Hepatocyte (in vitro differentiated cells): ENCODE data around the gene ST3GAL4. TPM values are rescaled to one million over a fixed set of nuclear protein-coding genes. Genes with fewer than 3 reads are reported as not detected.

ENCODE experiments used
- DNase-seq: peaks from one replicate; pipeline ENCODE4 v3.0.0-alpha.2; 2016; ENCODE audit warnings: low spot score
- H2AFZ ChIP-seq: fragments of 200-600 bp; sonication (generic); 2 replicates; pipeline ENCODE4 v1.6.0; 2016; ENCODE audit warnings: antibody characterized with exemption, mild to moderate bottlenecking
- H3K27ac ChIP-seq: fragments of 200-600 bp; sonication (generic); 2 replicates; pipeline ENCODE4 v1.5.1; 2016; ENCODE audit warnings: mild to moderate bottlenecking
- H3K27me3 ChIP-seq: fragments of 200-600 bp; sonication (generic); 2 replicates; pipeline ENCODE4 v1.6.1; 2016
- H3K36me3 ChIP-seq: fragments of 200-600 bp; sonication (generic); replicated peaks from 2 replicates; pipeline ENCODE4 v1.5.1; 2016; ENCODE audit warnings: low read depth; ENCODE audit not compliant: insufficient read depth
- H3K4me1 ChIP-seq: fragments of 200-600 bp; sonication (generic); 2 replicates; pipeline ENCODE4 v1.5.1; 2016; ENCODE audit warnings: mild to moderate bottlenecking, moderate library complexity; ENCODE audit not compliant: insufficient read depth
- H3K4me2 ChIP-seq: fragments of 200-600 bp; sonication (generic); 2 replicates; pipeline ENCODE4 v1.6.0; 2016
- H3K4me3 ChIP-seq: fragments of 200-600 bp; sonication (generic); 2 replicates; pipeline ENCODE4 v1.5.1; 2016; ENCODE audit warnings: mild to moderate bottlenecking
- H3K79me2 ChIP-seq: fragments of 200-600 bp; sonication (generic); 2 replicates; pipeline ENCODE4 v1.6.0; 2017; ENCODE audit warnings: mild to moderate bottlenecking
- H3K9me2 ChIP-seq: fragments of 200-600 bp; sonication (generic); replicated peaks from 2 replicates; pipeline ENCODE4 v1.6.0; 2017; ENCODE audit warnings: mild to moderate bottlenecking; ENCODE audit not compliant: insufficient read depth
- H3K9me3 ChIP-seq: fragments of 200-600 bp; sonication (generic); 2 replicates; pipeline ENCODE4 v1.5.1; 2016; ENCODE audit warnings: low read depth, mild to moderate bottlenecking
- H4K20me1 ChIP-seq: fragments of 200-600 bp; sonication (generic); 2 replicates; pipeline ENCODE4 v1.6.0; 2016; ENCODE audit warnings: mild to moderate bottlenecking; ENCODE audit not compliant: insufficient read depth, poor library complexity, severe bottlenecking
- EZH2 ChIP-seq: fragments of 200-600 bp; sonication (generic); IDR thresholded peaks from 2 replicates; pipeline ENCODE4 v1.6.1; 2016; ENCODE audit warnings: antibody characterized with exemption, mild to moderate bottlenecking, borderline replicate concordance
- EZH2phosphoT487 ChIP-seq: fragments of 200-600 bp; sonication (generic); IDR thresholded peaks from one replicate; pipeline ENCODE4 v1.6.1; 2018; ENCODE audit warnings: antibody characterized with exemption, mild to moderate bottlenecking, low read depth, moderate library complexity; ENCODE audit not compliant: unreplicated experiment, severe bottlenecking
- WGBS: methylation state at CpG from one replicate; pipeline ENCODE4 v1.1.6; 2016; ENCODE audit warnings: low lambda C conversion rate; ENCODE audit errors: missing lambda C conversion rate; 5-methylcytosine and 5-hydroxymethylcytosine counted together
- polyA plus RNA-seq: library from polyadenylated mRNA; unstranded; fragments of >200 nt; fragmentation: Nextera tagmentation; extraction: Ambion mirVana; gene quantifications from 2 replicates; pipeline ENCODE4 v1.2.1, GENCODE V29; 2016
- total RNA-seq: library from RNA; depleted of rRNA; stranded (reverse); fragments of >200 nt; gene quantifications from 2 replicates; pipeline ENCODE4 v1.2.3, GENCODE V29; 2014
- TF ChIP-seq, protein P1 (sequence below): fragments of 200-600 bp; sonication (generic); IDR thresholded peaks from 2 replicates; pipeline ENCODE4 v1.5.1; 2016; ENCODE audit warnings: antibody characterized with exemption, mild to moderate bottlenecking; ENCODE audit not compliant: poor library complexity

ST3GAL4 gene
- total and polyA plus RNA-seq, 2 experiments from 2014 or later = 31.0 to 31.5 TPM

DNA sequence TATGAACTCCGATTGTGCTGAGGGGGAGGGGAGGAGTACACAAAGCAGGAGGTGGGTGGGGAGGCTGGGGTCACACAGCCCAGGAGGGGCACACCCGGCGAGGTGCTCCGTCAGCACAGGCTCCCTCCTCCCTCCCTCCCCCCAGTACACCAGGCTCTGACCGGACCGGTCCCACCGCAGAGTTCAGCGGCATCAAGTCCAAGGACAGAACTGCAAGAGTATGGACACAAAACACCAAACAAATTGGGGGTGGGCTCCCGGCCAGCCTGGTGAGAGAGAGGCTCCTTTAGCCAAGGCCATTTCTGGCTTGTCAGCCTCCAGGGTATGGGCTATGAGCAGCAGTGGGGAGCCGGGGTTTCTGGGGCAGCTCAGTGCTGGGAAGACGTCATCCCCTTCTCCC lies 68.3 kb downstream of the ST3GAL4 start:
- Histone ChIP-seq H3K27ac (no peak overlapping the region), H3K36me3 (no peaks in the 10 kb centered on the region), H4K20me1 (no peaks in the 10 kb centered on the region), H3K79me2 (no peaks in the 10 kb centered on the region), H3K4me1 (no peaks in the 10 kb centered on the region), H3K9me3 (no peaks in the 10 kb centered on the region), H3K4me2 (no peak overlapping the region), H3K27me3 (no peaks in the 10 kb centered on the region), H3K9me2 (no peaks in the 10 kb centered on the region), H3K4me3 (no peak overlapping the region), H2AFZ (no peak overlapping the region)
- TF ChIP-seq EZH2 = no peak
- WGBS = 80% methylated on average over 7 of the region's 11 CpGs
- no peak for DNase-seq

DNA sequence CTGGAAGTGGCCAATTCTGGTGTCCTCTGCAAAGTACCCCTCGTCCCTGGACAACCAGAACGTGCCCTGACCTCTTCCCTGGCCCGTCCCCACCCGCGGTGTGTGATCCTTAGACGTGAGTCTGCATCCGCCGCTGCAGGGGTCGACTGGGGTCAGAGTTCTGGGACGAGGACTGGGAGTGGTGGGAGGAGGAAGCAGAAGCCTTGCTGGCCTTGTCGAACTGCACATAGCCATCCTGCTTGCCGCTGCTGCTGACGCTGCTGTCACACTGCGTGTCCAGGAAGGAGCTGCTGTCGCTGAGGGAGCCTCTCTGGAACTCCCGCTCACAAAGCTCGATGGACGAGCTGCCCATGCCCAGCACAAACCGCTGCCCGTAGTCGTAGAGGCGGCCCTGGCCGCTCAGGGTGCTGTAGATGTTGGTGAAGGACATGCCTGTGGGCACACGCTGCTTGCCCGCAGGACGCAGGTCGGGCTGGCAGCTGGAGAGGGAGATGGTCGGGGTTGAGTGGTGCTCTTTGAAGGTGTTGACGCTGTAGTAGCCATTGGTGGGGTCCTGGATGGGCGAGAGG lies 69.1 kb downstream of the ST3GAL4 start:
- no peak overlapping the region for H3K4me2 ChIP-seq
- no peak overlapping the region for H3K4me3 ChIP-seq
- H3K27me3 ChIP-seq = no peaks in the 10 kb centered on the region
- H3K79me2 ChIP-seq = no peaks in the 10 kb centered on the region
- H3K9me2 ChIP-seq = no peaks in the 10 kb centered on the region
- 90% methylated on average over 30 of the region's 30 CpGs for WGBS
- no peak overlapping the region for H3K27ac ChIP-seq
- TF ChIP-seq EZH2 (no peak), EZH2phosphoT487 (no peak)
- TF ChIP-seq, protein P1, sequence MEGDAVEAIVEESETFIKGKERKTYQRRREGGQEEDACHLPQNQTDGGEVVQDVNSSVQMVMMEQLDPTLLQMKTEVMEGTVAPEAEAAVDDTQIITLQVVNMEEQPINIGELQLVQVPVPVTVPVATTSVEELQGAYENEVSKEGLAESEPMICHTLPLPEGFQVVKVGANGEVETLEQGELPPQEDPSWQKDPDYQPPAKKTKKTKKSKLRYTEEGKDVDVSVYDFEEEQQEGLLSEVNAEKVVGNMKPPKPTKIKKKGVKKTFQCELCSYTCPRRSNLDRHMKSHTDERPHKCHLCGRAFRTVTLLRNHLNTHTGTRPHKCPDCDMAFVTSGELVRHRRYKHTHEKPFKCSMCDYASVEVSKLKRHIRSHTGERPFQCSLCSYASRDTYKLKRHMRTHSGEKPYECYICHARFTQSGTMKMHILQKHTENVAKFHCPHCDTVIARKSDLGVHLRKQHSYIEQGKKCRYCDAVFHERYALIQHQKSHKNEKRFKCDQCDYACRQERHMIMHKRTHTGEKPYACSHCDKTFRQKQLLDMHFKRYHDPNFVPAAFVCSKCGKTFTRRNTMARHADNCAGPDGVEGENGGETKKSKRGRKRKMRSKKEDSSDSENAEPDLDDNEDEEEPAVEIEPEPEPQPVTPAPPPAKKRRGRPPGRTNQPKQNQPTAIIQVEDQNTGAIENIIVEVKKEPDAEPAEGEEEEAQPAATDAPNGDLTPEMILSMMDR = no peak
- no peak overlapping the region for H2AFZ ChIP-seq
- no peaks in the 10 kb centered on the region for H4K20me1 ChIP-seq
- no peaks in the 10 kb centered on the region for H3K36me3 ChIP-seq
- no peaks in the 10 kb centered on the region for H3K4me1 ChIP-seq
- DNase-seq = no peak
- no peaks in the 10 kb centered on the region for H3K9me3 ChIP-seq

DNA sequence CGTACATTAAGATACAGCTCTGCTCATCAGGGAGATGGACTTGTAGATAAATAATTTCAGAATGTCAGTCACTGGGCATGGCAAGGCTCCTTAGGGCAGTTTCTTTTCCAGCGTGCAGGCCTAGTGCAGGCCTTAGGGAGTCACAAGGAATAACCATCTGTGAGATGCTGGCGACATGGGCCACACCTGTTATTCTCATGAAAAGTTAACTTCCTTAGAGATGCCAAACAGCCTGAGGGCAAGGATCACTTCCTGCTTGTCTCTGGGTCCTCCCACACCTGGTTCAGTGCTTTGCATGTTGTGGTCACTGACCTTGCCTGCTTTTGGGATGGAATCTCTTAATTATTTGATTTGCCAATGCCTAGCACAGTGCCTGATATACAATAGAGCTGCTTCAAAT lies 70.6 kb downstream of the ST3GAL4 start:
- no peak for DNase-seq
- TF ChIP-seq, protein P1 = no peak
- TF ChIP-seq EZH2 = no peak
- H3K79me2 ChIP-seq = no peaks in the 10 kb centered on the region
- H3K9me2 ChIP-seq = no peaks in the 10 kb centered on the region
- H3K27ac ChIP-seq = no peak overlapping the region
- no peaks in the 10 kb centered on the region for H4K20me1 ChIP-seq
- H2AFZ ChIP-seq = no peak overlapping the region
- H3K4me3 ChIP-seq = no peak overlapping the region
- WGBS = 98% methylated on average over 3 of the region's 3 CpGs
- peaks cover 2% of the 10 kb centered on the region for H3K4me1 ChIP-seq
- no peaks in the 10 kb centered on the region for H3K27me3 ChIP-seq
- H3K4me2 ChIP-seq = no peak overlapping the region
- no peaks in the 10 kb centered on the region for H3K36me3 ChIP-seq
- H3K9me3 ChIP-seq = no peaks in the 10 kb centered on the region

DNA sequence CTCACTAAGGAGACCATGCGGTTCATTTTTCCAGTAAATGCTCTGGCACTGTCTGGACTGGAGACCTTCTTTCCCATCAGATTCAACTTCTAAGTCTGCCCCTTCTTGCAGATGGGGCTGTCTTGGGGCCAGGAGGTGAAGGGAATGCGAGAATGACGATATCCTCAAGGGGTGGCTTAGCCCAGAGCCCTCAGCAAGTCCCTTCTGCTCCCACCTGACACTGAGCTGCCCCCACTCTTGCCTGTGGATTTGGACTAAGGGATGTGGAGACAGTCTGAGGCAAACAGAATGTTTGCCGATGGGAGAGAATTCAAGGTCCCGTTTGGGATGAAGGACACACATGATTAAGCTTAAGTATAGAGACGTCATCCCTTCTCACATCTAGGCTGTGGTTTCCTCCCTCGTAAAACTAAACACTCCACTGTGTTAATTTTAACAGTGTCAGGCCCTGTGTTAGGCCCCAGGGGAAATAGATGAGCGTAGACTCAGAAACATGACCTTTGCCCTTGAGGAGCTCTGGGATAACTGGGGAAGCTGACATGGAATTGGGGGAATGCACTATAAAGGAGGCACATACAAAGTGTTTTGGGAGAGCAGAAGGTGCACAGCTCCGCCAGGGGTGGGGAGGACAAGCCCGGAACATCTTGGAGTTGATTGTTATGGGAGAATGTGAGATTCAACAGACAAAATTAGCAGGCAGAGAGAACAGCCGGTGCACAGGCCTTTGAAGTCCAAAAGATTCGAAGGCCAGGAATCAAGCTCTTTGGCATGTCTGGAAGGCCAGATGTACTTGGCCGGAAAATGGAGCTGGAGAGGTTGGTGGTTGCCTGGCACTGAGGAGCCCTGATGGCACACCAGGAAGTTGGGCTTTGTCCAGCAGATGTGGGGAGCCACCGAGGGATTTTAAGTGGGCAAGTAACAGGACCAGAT lies 71.6 kb downstream of the ST3GAL4 start:
- H3K79me2 ChIP-seq = no peaks in the 10 kb centered on the region
- no peak overlapping the region for H2AFZ ChIP-seq
- H3K4me1 ChIP-seq = peaks cover 8% of the 10 kb centered on the region
- 73% methylated on average over 14 of the region's 14 CpGs for WGBS
- no peaks in the 10 kb centered on the region for H3K27me3 ChIP-seq
- H3K4me2 ChIP-seq = no peak overlapping the region
- H4K20me1 ChIP-seq = no peaks in the 10 kb centered on the region
- H3K27ac ChIP-seq = no peak overlapping the region
- no peaks in the 10 kb centered on the region for H3K9me2 ChIP-seq
- H3K36me3 ChIP-seq = no peaks in the 10 kb centered on the region
- TF ChIP-seq, protein P1 = no peak
- no peak for TF ChIP-seq EZH2
- no peak for TF ChIP-seq EZH2phosphoT487
- no peak for DNase-seq
- H3K4me3 ChIP-seq = no peak overlapping the region
- no peaks in the 10 kb centered on the region for H3K9me3 ChIP-seq
